Endothelial cell (in vitro differentiated cells): ENCODE results near the gene CCDC127. TPM values are rescaled to one million over a fixed set of nuclear protein-coding genes. Genes with fewer than 3 reads are reported as not detected.

ENCODE experiments used
- DNase-seq: peaks from one replicate; pipeline ENCODE4 v3.0.0; 2021; ENCODE audit warnings: low spot score
- H3K27ac Mint-ChIP-seq: one replicate; pipeline ENCODE4 v1.8.0; 2021; ENCODE audit warnings: mixed read lengths, inconsistent platforms; ENCODE audit not compliant: unreplicated experiment
- H3K27me3 Mint-ChIP-seq: one replicate; pipeline ENCODE4 v1.8.0; 2021; ENCODE audit warnings: mild to moderate bottlenecking, moderate library complexity, mixed read lengths, inconsistent platforms; ENCODE audit not compliant: unreplicated experiment
- H3K36me3 Mint-ChIP-seq: one replicate; pipeline ENCODE4 v1.8.0; 2021; ENCODE audit warnings: mild to moderate bottlenecking, low read depth, mixed read lengths, inconsistent platforms; ENCODE audit not compliant: unreplicated experiment
- H3K4me1 Mint-ChIP-seq: one replicate; pipeline ENCODE4 v1.8.0; 2021; ENCODE audit warnings: mild to moderate bottlenecking, mixed read lengths, inconsistent platforms; ENCODE audit not compliant: unreplicated experiment
- H3K4me3 Mint-ChIP-seq: one replicate; pipeline ENCODE4 v1.8.0; 2021; ENCODE audit warnings: mild to moderate bottlenecking, mixed read lengths, inconsistent platforms; ENCODE audit not compliant: unreplicated experiment
- H3K9me3 Mint-ChIP-seq: one replicate; pipeline ENCODE4 v1.8.0; 2021; ENCODE audit warnings: mixed read lengths, inconsistent platforms; ENCODE audit not compliant: unreplicated experiment
- CTCF ChIP-seq: fragments of 200-600 bp; sonication (generic); IDR thresholded peaks from one replicate; pipeline ENCODE4 v1.5.0; 2021; ENCODE audit warnings: antibody characterized with exemption; ENCODE audit not compliant: unreplicated experiment
- total RNA-seq: library from RNA; stranded (reverse); fragmentation: NEBNext Ultra II Directional; extraction: Animal tissue kit (Norgen Biotek cat#: 25700); gene quantifications from one replicate; pipeline ENCODE4 v1.2.1, GENCODE V29; 2021; ENCODE audit not compliant: unreplicated experiment

CCDC127 gene
- total RNA-seq, 1 donor from 2014 or later = 8.1 TPM

- peaks cover 13% of the 10 kb centered on the region for H3K36me3 Mint-ChIP-seq
- peaks cover 8% of the 10 kb centered on the region for H3K27me3 Mint-ChIP-seq
- H3K4me1 Mint-ChIP-seq = peaks cover 12% of the 10 kb centered on the region
- TF ChIP-seq CTCF = no peak
- no peak overlapping the region for H3K27ac Mint-ChIP-seq
- H3K9me3 Mint-ChIP-seq = no peaks in the 10 kb centered on the region
- no peak overlapping the region for H3K4me3 Mint-ChIP-seq
- no peak for DNase-seq
These were observed 61.4 kb downstream of the CCDC127 start for GRCh38 chr5:156411-157072.

DNA sequence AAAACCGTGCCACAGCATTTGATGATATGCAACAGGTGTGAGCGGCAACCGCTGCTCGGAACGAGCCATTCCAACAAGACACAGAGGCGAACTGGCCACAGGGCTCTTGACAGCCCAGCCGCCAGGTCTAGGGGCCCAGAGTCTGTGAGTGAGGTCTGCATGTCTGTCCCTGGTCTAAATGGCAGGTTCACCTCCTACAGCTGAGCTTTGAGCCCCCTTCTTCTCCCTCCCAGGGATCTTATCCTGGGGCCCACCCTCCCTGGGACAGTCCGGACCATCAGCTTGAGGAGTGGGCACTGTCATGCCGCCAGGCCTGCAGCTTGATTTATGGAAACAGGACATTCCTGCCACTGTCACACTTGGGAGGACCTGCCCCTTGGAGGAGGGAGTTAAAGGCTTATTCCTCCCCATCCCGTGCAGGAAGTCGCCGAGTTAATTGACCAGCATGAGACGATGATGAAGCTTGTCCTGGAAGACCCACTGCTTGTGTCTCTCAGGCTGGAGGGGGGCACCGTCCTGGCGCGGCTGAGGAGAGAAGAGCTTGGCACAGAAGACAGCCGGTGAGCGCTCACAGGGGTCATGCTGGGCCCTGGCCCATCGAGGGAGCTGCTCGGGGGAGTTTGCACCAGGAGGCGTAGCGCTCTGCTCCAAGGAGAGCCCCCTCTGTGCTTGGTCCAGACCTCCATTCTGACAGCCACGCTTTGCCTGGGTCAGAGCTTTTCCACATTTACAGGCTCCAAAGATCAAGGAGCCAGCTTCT lies 62.1 kb downstream of the CCDC127 start:
- no peak for DNase-seq

GRCh38 chr5:154826-155225 lies 63.1 kb downstream of the CCDC127 start:
- Mint-ChIP-seq H3K4me1 (peaks cover 12% of the 10 kb centered on the region), H3K9me3 (no peaks in the 10 kb centered on the region), H3K27ac (no peak overlapping the region), H3K36me3 (peaks cover 11% of the 10 kb centered on the region), H3K4me3 (peak overlapping the region; percentile 1), H3K27me3 (peaks cover 5% of the 10 kb centered on the region)
- no peak for DNase-seq
- no peak for TF ChIP-seq CTCF

More for the DNA sequence above, 62.1 kb downstream of the CCDC127 start:
- no peak overlapping the region for H3K27ac Mint-ChIP-seq
- H3K4me1 Mint-ChIP-seq = peaks cover 12% of the 10 kb centered on the region
- no peak for TF ChIP-seq CTCF
- H3K27me3 Mint-ChIP-seq = peaks cover 8% of the 10 kb centered on the region
- H3K4me3 Mint-ChIP-seq = peak overlapping the region; percentile 1
- H3K9me3 Mint-ChIP-seq = no peaks in the 10 kb centered on the region
- H3K36me3 Mint-ChIP-seq = peaks cover 13% of the 10 kb centered on the region

GRCh38 chr5:154236-154635 lies 63.7 kb downstream of the CCDC127 start:
- no peaks in the 10 kb centered on the region for H3K9me3 Mint-ChIP-seq
- peaks cover 2% of the 10 kb centered on the region for H3K27me3 Mint-ChIP-seq
- H3K4me3 Mint-ChIP-seq = no peak overlapping the region
- peaks cover 9% of the 10 kb centered on the region for H3K4me1 Mint-ChIP-seq
- peaks cover 10% of the 10 kb centered on the region for H3K36me3 Mint-ChIP-seq
- DNase-seq = no peak
- no peak for TF ChIP-seq CTCF
- H3K27ac Mint-ChIP-seq = no peak overlapping the region

DNA sequence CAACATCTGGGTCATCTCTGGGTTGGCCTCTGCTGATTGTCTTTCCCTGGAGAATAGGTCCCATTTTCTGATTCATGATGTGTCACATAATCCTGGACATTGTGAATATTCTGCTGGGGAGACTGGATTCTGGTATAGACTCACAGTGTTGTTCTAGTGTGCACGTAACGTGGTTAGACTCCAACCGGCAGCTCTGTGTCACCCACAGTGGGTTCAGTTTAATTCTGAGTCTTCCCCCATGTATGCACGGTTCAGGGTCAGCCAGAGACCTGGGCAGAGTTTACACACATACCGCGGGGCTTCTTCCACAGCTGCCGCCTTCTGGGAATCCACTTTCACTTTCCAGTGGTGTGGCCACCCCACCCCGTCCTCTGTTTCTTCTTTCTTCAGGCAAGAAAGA lies 64.7 kb downstream of the CCDC127 start:
- no peak for DNase-seq
- H3K27ac Mint-ChIP-seq = no peak overlapping the region
- peaks cover 6% of the 10 kb centered on the region for H3K36me3 Mint-ChIP-seq
- peaks cover 2% of the 10 kb centered on the region for H3K27me3 Mint-ChIP-seq
- TF ChIP-seq CTCF = no peak
- H3K4me3 Mint-ChIP-seq = no peak overlapping the region
- no peaks in the 10 kb centered on the region for H3K9me3 Mint-ChIP-seq
- peaks cover 3% of the 10 kb centered on the region for H3K4me1 Mint-ChIP-seq
